HepG2 (cell line): ENCODE measurements around the gene RPL35. TPM values are rescaled to one million over a fixed set of nuclear protein-coding genes. Genes with fewer than 3 reads are reported as not detected.

Experiments
- CC2D1A ChIP-seq: sonication (generic); formaldehyde crosslinking; IDR thresholded peaks from 2 replicates; pipeline ENCODE4 v1.8.1; 2023; ENCODE audit warnings: mild to moderate bottlenecking, missing genetic modification reagents
- FOXM1 ChIP-seq: sonication (generic); formaldehyde crosslinking; IDR thresholded peaks from 2 replicates; pipeline ENCODE4 v1.5.0; 2020; ENCODE audit warnings: missing genetic modification reagents
- HOMEZ ChIP-seq: IDR thresholded peaks from 2 replicates; pipeline ENCODE4 v1.6.1; 2016; ENCODE audit warnings: low read depth
- MIER2 ChIP-seq: IDR thresholded peaks from 2 replicates; pipeline ENCODE4 v1.6.1; 2016; ENCODE audit warnings: missing biosample characterization, missing genetic modification reagents
- NFE2L2 ChIP-seq: fragments of 150-350 bp; IDR thresholded peaks from 2 replicates; pipeline ENCODE4 v1.6.1; 2014; ENCODE audit warnings: low read length
- PAF1 ChIP-seq: IDR thresholded peaks from 2 replicates; pipeline ENCODE4 v1.6.1; 2016; ENCODE audit warnings: missing genetic modification reagents, missing compliant biosample characterization
- RORA ChIP-seq: sonication (generic); formaldehyde crosslinking; IDR thresholded peaks from 2 replicates; pipeline ENCODE4 v1.5.0; 2020; ENCODE audit warnings: mild to moderate bottlenecking, missing genetic modification reagents, moderate library complexity
- TAF15 ChIP-seq: fragments of 200-400 bp; formaldehyde crosslinking; IDR thresholded peaks from one replicate; pipeline ENCODE4 v1.6.1; 2018; ENCODE audit warnings: mild to moderate bottlenecking, low read depth, low read length; ENCODE audit not compliant: poor library complexity, severe bottlenecking
- ZBTB3 ChIP-seq: sonication (generic); formaldehyde crosslinking; IDR thresholded peaks from 2 replicates; pipeline ENCODE4 v1.4.0; 2020; ENCODE audit warnings: low read depth, mild to moderate bottlenecking, moderate library complexity, missing genetic modification reagents, borderline replicate concordance
- ZBTB40 ChIP-seq, 2 experiments: fragments of 450-650 bp in 1 of 2; sonication (generic) in 1 of 2; formaldehyde crosslinking in 1 of 2; IDR thresholded peaks; 2 replicates each; pipeline versions ENCODE4 v1.6.1 to v1.8.0; 2016 to 2022; ENCODE audit warnings: antibody characterized with exemption in 1 of 2, mild to moderate bottlenecking in 1 of 2, missing genetic modification reagents in 1 of 2
- ZNF160 ChIP-seq: sonication (generic); formaldehyde crosslinking; IDR thresholded peaks from 2 replicates; pipeline ENCODE4 v1.8.0; 2022; ENCODE audit warnings: mild to moderate bottlenecking, inconsistent platforms, missing genetic modification reagents
- ZNF816 ChIP-seq: sonication (generic); formaldehyde crosslinking; IDR thresholded peaks from 2 replicates; pipeline ENCODE4 v1.8.0; 2022; ENCODE audit warnings: missing genetic modification reagents, mild to moderate bottlenecking, borderline replicate concordance
- ZSCAN5A ChIP-seq: sonication (generic); formaldehyde crosslinking; IDR thresholded peaks from 2 replicates; pipeline ENCODE4 v1.8.0; 2022; ENCODE audit warnings: mild to moderate bottlenecking, missing genetic modification reagents, borderline replicate concordance
- polyA plus RNA-seq, 8 experiments: library from polyadenylated mRNA; depleted of rRNA in 3 of 8; stranded (reverse) in 7 of 8; unstranded in 1 of 8; fragments of >200 nt; fragmentation: Illumina TruSeq in 4 of 8; extraction: Trizol in 4 of 8; gene quantifications; 2 replicates each; pipeline versions ENCODE4 v1.2.1 to v1.2.3, GENCODE V29; 2011 to 2016; ENCODE audit warnings: low read depth in 4 of 8, missing spikeins in 1 of 8, mixed read lengths in 1 of 8; ENCODE audit not compliant: insufficient read depth in 1 of 8
- total RNA-seq, 5 experiments: library from RNA; depleted of rRNA; stranded (reverse); fragments of >200 nt; fragmentation: Illumina TruSeq; extraction: Trizol; gene quantifications; 2 replicates each; pipeline ENCODE4 v1.2.3, GENCODE V29; 2016; ENCODE audit warnings: low read depth in 1 of 5
- TF ChIP-seq, protein P1 (sequence below): sonication (generic); formaldehyde crosslinking; IDR thresholded peaks from 2 replicates; pipeline ENCODE4 v1.5.0; 2020; ENCODE audit warnings: missing genetic modification reagents

The RPL35 gene
- total and polyA plus RNA-seq, 2 of the 13 experiments (the other 11 are each of a cell fraction or from before 2014, with no cell fraction given): 2,153 to 2,935 TPM

GRCh38 chr9:124869986-124870560 lies 8.3 kb upstream of the RPL35 start (continued):
- TF ChIP-seq ZBTB40 (IDR thresholded peaks at IDR 0.05): no peak
- TF ChIP-seq ZBTB40 (CRISPR knock-in tag; IDR thresholded peaks at IDR 0.05): no peak
- TF ChIP-seq CC2D1A: no peak
- TF ChIP-seq PAF1 (CRISPR knock-in tag): no peak
- no peak for TF ChIP-seq MIER2 (CRISPR knock-in tag)
- TF ChIP-seq ZBTB3 (CRISPR knock-in tag): no peak
- TF ChIP-seq ZNF160 (CRISPR knock-in tag): no peak
- no peak for TF ChIP-seq ZSCAN5A (CRISPR knock-in tag)
- TF ChIP-seq TAF15: no peak
- TF ChIP-seq, protein P1, sequence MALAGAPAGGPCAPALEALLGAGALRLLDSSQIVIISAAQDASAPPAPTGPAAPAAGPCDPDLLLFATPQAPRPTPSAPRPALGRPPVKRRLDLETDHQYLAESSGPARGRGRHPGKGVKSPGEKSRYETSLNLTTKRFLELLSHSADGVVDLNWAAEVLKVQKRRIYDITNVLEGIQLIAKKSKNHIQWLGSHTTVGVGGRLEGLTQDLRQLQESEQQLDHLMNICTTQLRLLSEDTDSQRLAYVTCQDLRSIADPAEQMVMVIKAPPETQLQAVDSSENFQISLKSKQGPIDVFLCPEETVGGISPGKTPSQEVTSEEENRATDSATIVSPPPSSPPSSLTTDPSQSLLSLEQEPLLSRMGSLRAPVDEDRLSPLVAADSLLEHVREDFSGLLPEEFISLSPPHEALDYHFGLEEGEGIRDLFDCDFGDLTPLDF (CRISPR knock-in tag): no peak
- 0 out of 2 replicates have a peak, but pooled peaks have one; percentile 14 for TF ChIP-seq HOMEZ (CRISPR knock-in tag)
- no peak for TF ChIP-seq FOXM1 (CRISPR knock-in tag)
- TF ChIP-seq NFE2L2: no peak
- TF ChIP-seq ZNF816 (CRISPR knock-in tag): no peak
- TF ChIP-seq RORA (CRISPR knock-in tag): no peak
